Thyroid gland (tissue), 4 donors: ENCODE results near the gene SGTB. TPM values are rescaled to one million over a fixed set of nuclear protein-coding genes. Genes with fewer than 3 reads are reported as not detected.
"Not testable (repeated sequence)": the region's sequence is repeated elsewhere in the genome, so short reads cannot be mapped to it uniquely, and the experiment has no call there.

Experiments
- DNase-seq, 2 donors: peaks; one replicate each; pipeline ENCODE4 v3.0.0-alpha.2; 2019
- H3K27ac ChIP-seq, 3 donors: fragments of 200-600 bp; sonication (generic); 1 replicate in 2 of 3; 2 replicates in 1 of 3; pipeline ENCODE4 v1.5.1; 2016 to 2019; ENCODE audit warnings: mild to moderate bottlenecking in 1 of 3, moderate library complexity in 1 of 3
- H3K27me3 ChIP-seq: fragments of 200-600 bp; sonication (generic); one replicate; pipeline ENCODE4 v1.5.1; 2019
- H3K36me3 ChIP-seq, 2 donors: fragments of 200-600 bp; sonication (generic); one replicate each; pipeline ENCODE4 v1.5.1; 2016 to 2019
- H3K4me1 ChIP-seq, 2 donors: fragments of 200-600 bp; sonication (generic); one replicate each; pipeline ENCODE4 v1.5.1; 2017 to 2019
- H3K4me3 ChIP-seq, 3 donors: fragments of 200-600 bp; sonication (generic); replicated peaks in 1 of 3; 1 replicate in 2 of 3; 2 replicates in 1 of 3; pipeline ENCODE4 v1.5.1; 2016; ENCODE audit warnings: mild to moderate bottlenecking in 1 of 3
- H3K9me3 ChIP-seq: fragments of 200-600 bp; sonication (generic); one replicate; pipeline ENCODE4 v1.5.1; 2017
- POLR2A ChIP-seq, 2 donors: fragments of 450-650 bp; IDR thresholded peaks; one replicate each; pipeline ENCODE4 v1.6.1; 2017; ENCODE audit warnings: antibody characterized with exemption in 2 of 2, mild to moderate bottlenecking in 2 of 2, moderate library complexity in 1 of 2
- WGBS, 2 donors: methylation state at CpG; one replicate each; pipeline ENCODE4 v1.1.5; 2017; 5-methylcytosine and 5-hydroxymethylcytosine counted together
- intact Hi-C: fragments of 100-400 bp; cut with DNase I; formaldehyde crosslinking; loops from one replicate; pipeline ENCODE4 v1.15.1; 2023
- total RNA-seq, 4 donors: library from RNA; depleted of rRNA; stranded (reverse); fragments of >200 nt; gene quantifications; one replicate each; pipeline ENCODE4 v1.2.3, GENCODE V29; 2016
- TF ChIP-seq, protein P1 (sequence below), 6 experiments: fragments of 200-600 bp in 3 of 6; fragments of 450-650 bp in 3 of 6; sonication (generic) in 3 of 6; IDR thresholded peaks; one replicate each; pipeline ENCODE4 v1.5.1; 2016 to 2019; ENCODE audit warnings: antibody characterized with exemption in 6 of 6, mild to moderate bottlenecking in 2 of 6, inconsistent platforms in 1 of 6, moderate library complexity in 1 of 6

SGTB gene
- total RNA-seq, 4 donors from 2014 or later, result 5.0 to 12.0 (median 6.3) TPM

GRCh38 chr5:65734921-65735320, 13.0 kb upstream of the SGTB start:
- 92 to 100% methylated on average over 1 of the region's 1 CpG for WGBS, 2 donors
- intact Hi-C loops, result no loop called here
- Histone ChIP-seq H3K9me3 (no peaks in the 10 kb centered on the region), H3K27ac (no peak overlapping the region), H3K4me1 (no peaks in the 10 kb centered on the region), H3K4me3 (no peak overlapping the region), H3K27me3 (no peaks in the 10 kb centered on the region), H3K36me3 (no peaks in the 10 kb centered on the region)
- no peak for DNase-seq
- TF ChIP-seq POLR2A (IDR thresholded peaks at IDR 0.05), result no peak
- TF ChIP-seq, protein P1, sequence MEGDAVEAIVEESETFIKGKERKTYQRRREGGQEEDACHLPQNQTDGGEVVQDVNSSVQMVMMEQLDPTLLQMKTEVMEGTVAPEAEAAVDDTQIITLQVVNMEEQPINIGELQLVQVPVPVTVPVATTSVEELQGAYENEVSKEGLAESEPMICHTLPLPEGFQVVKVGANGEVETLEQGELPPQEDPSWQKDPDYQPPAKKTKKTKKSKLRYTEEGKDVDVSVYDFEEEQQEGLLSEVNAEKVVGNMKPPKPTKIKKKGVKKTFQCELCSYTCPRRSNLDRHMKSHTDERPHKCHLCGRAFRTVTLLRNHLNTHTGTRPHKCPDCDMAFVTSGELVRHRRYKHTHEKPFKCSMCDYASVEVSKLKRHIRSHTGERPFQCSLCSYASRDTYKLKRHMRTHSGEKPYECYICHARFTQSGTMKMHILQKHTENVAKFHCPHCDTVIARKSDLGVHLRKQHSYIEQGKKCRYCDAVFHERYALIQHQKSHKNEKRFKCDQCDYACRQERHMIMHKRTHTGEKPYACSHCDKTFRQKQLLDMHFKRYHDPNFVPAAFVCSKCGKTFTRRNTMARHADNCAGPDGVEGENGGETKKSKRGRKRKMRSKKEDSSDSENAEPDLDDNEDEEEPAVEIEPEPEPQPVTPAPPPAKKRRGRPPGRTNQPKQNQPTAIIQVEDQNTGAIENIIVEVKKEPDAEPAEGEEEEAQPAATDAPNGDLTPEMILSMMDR (IDR thresholded peaks at IDR 0.05), result no peak

DNA sequence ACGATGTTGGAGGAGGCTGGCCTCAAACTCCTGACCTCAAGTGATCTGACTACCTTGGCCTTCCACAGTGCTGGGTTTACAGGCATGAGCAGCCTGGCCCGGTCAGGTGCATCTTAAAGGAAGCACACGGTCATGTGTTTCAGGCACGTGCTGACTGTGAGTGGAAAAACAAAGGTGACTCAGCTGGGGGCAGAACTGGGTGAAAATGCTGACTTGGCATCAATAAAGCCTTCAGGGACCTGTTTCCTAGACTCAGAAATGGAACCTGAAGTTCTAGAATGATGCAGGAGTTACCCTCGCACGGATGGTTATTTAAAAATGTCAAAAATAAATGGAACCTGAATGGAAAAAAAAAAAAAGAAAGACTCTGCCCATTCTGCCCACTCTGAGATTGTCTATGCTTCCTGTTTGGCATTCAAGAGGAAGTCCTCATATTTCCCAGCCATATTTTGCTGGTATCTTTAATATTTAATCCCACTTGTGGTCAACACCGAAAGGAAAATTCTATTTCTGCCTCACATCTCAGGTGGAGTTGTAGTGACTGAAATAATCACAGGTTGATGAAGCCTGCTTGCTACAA, 12.4 kb upstream of the SGTB start:
- H3K4me1 ChIP-seq, H3K36me3 ChIP-seq, intact Hi-C loops, H3K27me3 ChIP-seq, H3K9me3 ChIP-seq, H3K4me3 ChIP-seq, DNase-seq, H3K27ac ChIP-seq: not testable (repeated sequence)
- 56% methylated on average over 6 of the region's 7 CpGs for WGBS, 2 donors

DNA sequence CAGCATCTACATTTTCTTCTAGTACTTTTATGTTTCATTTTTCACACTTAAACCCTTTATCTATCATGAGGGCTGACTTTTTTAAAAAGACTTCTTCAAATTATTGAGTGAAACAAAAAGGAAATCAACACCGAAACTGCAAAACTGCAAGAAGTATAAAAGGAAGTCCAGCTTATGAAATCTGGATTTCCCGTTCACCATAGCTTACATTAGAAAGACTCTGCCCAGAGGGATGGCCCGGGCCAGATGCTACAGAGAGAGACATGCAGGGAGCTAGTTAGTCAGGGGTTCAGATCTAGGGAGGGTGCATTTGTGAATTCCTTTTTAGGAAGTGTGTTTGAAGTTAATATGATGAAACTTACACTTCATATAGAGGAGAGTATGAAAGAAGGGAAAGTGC, 10.1 kb upstream of the SGTB start:
- intact Hi-C loops, DNase-seq: not testable (repeated sequence)
- 86 to 87% methylated on average over 3 of the region's 3 CpGs for WGBS, 2 donors

DNA sequence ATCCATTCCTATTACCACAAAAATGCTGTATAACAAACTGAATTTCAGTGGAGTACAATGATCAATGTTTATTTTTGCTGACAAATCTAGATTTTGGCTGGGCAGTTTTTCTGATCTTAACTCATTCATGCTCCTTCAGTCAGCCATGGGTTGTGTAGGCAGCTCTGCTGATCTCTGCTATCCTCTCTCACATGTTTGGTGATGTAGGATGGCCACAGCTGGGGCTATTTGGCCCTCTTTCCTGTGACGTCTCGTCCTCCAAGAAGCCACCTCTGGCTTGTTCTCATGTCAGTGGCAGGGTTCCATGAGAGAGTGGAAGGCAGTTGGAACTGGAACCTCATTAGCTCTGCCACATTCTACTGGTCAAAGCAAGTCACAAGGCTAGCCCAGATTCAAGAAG, 9.0 kb upstream of the SGTB start:
- Histone ChIP-seq H3K36me3 (no peaks in the 10 kb centered on the region), H3K4me3 (no peak overlapping the region), H3K27ac (no peak overlapping the region), H3K9me3 (no peaks in the 10 kb centered on the region), H3K27me3 (no peaks in the 10 kb centered on the region), H3K4me1 (peaks cover 4 to 13% of the 10 kb centered on the region in 2 donors)
- TF ChIP-seq, protein P1 (IDR thresholded peaks at IDR 0.05), result no peak
- TF ChIP-seq POLR2A (IDR thresholded peaks at IDR 0.05), result no peak
- intact Hi-C loops, result no loop called here
- WGBS, 2 donors, result 86 to 89% methylated on average over 2 of the region's 2 CpGs
- DNase-seq, result no peak

More for the DNA sequence above, 10.1 kb upstream of the SGTB start:
- H3K27ac ChIP-seq, H3K9me3 ChIP-seq, H3K4me3 ChIP-seq, H3K27me3 ChIP-seq, H3K36me3 ChIP-seq, H3K4me1 ChIP-seq: not testable (repeated sequence)

DNA sequence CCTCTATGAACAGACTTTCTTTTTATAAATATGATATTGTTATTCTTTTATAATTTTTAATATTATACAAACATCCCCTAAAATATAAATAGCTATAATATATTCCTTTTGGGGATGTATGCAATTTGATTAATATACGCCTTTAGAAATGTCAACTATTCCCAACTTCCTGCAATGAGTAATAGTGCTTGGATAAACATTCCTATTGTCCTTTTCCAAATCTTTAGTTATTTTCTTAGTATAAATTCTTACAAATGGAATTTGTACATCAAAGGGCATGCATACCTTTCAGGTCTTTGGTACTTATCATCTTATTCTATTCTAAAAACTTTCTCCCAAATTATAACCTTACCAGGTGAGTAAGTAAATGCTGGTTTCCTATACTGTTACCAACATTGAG, 6.3 kb upstream of the SGTB start:
- Histone ChIP-seq H3K27ac (no peak overlapping the region), H3K4me3 (no peak overlapping the region), H3K27me3 (no peaks in the 10 kb centered on the region), H3K4me1 (peaks cover 4 to 13% of the 10 kb centered on the region in 2 donors), H3K36me3 (no peaks in the 10 kb centered on the region), H3K9me3 (no peaks in the 10 kb centered on the region)
- intact Hi-C loops, result no loop called here
- WGBS, 2 donors, result 92 to 93% methylated on average over 1 of the region's 1 CpG
- TF ChIP-seq POLR2A (IDR thresholded peaks at IDR 0.05), result no peak
- TF ChIP-seq, protein P1 (IDR thresholded peaks at IDR 0.05), result no peak
- no peak for DNase-seq

DNA sequence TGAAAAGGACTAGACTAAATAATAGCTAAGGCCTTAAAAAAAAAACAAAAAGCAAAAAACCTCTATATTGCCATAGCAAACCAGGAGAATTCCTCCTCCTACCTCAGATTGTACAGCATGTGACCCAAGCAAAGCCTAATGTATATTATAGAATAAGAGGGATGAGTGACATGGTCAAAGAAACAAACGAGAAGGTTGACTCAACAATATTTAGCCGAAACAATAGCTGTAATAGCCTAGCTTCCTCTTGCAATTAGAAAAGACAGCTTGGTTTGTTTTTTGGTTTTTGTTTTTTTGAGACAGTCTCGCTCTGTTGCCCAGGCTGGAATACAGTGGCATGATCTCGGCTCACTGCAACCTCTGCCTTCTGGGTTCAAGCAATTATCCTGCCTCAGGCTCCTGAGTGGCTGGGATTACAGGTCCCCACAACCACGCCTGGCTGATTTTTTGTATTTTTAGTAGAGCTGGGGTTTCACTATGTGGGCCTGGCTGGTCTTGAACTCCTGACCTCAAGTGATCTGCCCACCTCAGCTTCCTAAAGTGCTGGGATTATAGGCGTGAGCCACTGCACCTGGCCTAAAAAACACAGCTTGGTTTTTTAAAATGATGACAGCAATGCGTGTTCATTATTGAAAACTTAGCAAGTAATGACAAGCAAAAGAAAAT, 5.7 kb upstream of the SGTB start:
- H3K27me3 ChIP-seq, result no peaks in the 10 kb centered on the region
- no peaks in the 10 kb centered on the region for H3K36me3 ChIP-seq
- TF ChIP-seq, protein P1 (IDR thresholded peaks at IDR 0.05), result no peak
- TF ChIP-seq POLR2A (IDR thresholded peaks at IDR 0.05), result no peak
- H3K27ac ChIP-seq, result peak overlapping the region in 2 of 3 donors; percentile 40 to 47
- H3K4me3 ChIP-seq, result no peak overlapping the region
- DNase-seq, result peak in 1 of 2 donors; percentile 8
- WGBS, 2 donors, result 63 to 68% methylated on average over 7 of the region's 7 CpGs
- intact Hi-C loops, result no loop called here
- H3K4me1 ChIP-seq, result peaks cover 9 to 13% of the 10 kb centered on the region in 2 donors
- no peaks in the 10 kb centered on the region for H3K9me3 ChIP-seq
